ENCODE results near the gene TAS2R46.
"Not testable (repeated sequence)": the region's sequence is repeated elsewhere in the genome, so short reads cannot be mapped to it uniquely, and the experiment has no call there.

TAS2R46 gene

DNA sequence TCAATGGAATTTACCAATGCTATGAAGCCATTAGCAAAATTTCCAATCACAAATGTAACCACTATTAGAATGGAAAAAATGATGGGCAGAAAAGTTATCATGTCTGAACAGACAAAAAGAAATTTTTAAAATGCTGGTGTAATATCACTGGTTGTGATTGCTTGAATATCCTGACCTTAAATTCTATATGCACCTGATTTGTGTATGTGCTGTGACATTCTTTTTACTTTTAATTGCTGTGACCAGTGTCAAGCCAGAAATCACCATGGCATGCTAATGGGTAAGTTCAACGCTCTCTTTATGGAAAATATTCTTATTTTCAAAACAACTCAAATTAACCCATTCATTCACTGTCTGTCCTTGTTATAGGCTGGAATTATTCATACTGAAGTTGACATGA is at the start of gene TAS2R46:
TAS2R46 (minus strand) TSS at position 101 of the 400 bp plus-strand sequence; CDS start at position 101, 0 bp downstream.
- not testable (repeated sequence) for DNase-seq (ENCODE audit: low read depth); H3K4me3 ChIP-seq (ENCODE audit: low read depth, low read length)

- H3K4me3 ChIP-seq (ENCODE audit: low read depth, low read length); DNase-seq (ENCODE audit: low read depth): not testable (repeated sequence)
Observed at GRCh38 chr12:11111213-11111612, 49.1 kb upstream of the TAS2R46 start.

- H3K4me3 ChIP-seq (ENCODE audit: low read depth, low read length): no peak overlapping the region
- no peak for DNase-seq (ENCODE audit: low read depth)
- TF ChIP-seq, protein P1, sequence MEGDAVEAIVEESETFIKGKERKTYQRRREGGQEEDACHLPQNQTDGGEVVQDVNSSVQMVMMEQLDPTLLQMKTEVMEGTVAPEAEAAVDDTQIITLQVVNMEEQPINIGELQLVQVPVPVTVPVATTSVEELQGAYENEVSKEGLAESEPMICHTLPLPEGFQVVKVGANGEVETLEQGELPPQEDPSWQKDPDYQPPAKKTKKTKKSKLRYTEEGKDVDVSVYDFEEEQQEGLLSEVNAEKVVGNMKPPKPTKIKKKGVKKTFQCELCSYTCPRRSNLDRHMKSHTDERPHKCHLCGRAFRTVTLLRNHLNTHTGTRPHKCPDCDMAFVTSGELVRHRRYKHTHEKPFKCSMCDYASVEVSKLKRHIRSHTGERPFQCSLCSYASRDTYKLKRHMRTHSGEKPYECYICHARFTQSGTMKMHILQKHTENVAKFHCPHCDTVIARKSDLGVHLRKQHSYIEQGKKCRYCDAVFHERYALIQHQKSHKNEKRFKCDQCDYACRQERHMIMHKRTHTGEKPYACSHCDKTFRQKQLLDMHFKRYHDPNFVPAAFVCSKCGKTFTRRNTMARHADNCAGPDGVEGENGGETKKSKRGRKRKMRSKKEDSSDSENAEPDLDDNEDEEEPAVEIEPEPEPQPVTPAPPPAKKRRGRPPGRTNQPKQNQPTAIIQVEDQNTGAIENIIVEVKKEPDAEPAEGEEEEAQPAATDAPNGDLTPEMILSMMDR (conservative IDR thresholded peaks at IDR 0.05; ENCODE audit: low read depth, low read length): no peak
Observed at GRCh38 chr12:11108862-11109261, 46.8 kb upstream of the TAS2R46 start.

DNA sequence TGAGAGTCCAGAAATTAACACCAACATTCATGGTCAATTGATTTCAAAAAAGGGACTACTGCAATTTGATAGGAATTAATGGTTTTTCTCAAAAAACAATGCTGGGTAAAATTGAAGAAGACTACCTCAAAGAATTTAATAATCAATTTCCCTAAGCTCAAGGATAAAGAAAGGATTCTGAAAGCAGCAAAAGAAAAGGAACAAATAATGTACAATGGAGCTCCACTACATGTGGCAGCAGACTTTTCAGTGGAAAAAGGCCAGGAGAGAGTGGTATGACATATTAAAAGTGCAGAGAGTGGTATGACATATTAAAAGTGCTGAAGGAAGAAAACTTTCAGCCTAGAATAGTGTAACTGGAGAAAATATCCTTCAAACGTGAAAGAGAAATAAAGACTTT is 45.6 kb upstream of the TAS2R46 start:
- no peak overlapping the region for H3K4me3 ChIP-seq (ENCODE audit: low read depth, low read length)
- no peak for DNase-seq (ENCODE audit: low read depth)
- TF ChIP-seq, protein P1 (conservative IDR thresholded peaks at IDR 0.05; ENCODE audit: low read depth, low read length): no peak

- no peak for DNase-seq (ENCODE audit: low read depth)
Observed at GRCh38 chr12:11106288-11106687, 44.2 kb upstream of the TAS2R46 start.

GRCh38 chr12:11105546-11105945 is 43.5 kb upstream of the TAS2R46 start:
- no peak for DNase-seq (ENCODE audit: low read depth)
- no peak overlapping the region for H3K4me3 ChIP-seq (ENCODE audit: low read depth, low read length)
- TF ChIP-seq, protein P1 (conservative IDR thresholded peaks at IDR 0.05; ENCODE audit: low read depth, low read length): no peak

More at GRCh38 chr12:11106288-11106687, 44.2 kb upstream of the TAS2R46 start:
- TF ChIP-seq, protein P1 (conservative IDR thresholded peaks at IDR 0.05; ENCODE audit: low read depth, low read length): no peak
- H3K4me3 ChIP-seq (ENCODE audit: low read depth, low read length): no peak overlapping the region

DNA sequence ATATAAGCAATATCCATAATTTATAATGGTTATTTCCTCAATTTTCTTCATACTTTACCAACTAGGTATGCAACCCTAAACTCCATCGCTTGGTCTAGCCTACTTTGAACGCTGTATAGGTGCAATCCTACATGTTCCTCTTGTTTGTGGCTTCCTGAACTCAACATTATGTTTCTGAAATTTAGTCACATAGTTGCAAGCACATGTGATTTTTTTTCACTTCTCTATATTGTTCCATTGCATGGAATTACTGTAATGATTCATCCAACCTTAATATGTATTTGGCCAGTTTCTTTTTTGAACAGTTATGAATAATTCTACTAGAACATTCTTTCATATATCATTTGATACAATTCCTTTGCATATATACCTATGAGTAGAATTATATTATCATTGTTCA is 32.8 kb upstream of the TAS2R46 start:
- not testable (repeated sequence) for H3K4me3 ChIP-seq (ENCODE audit: low read depth, low read length); DNase-seq (ENCODE audit: low read depth)

- DNase-seq (ENCODE audit: low read depth): no peak
- TF ChIP-seq, protein P1 (conservative IDR thresholded peaks at IDR 0.05; ENCODE audit: low read depth, low read length): no peak
- H3K4me3 ChIP-seq (ENCODE audit: low read depth, low read length): no peak within 1 kb of the TSS
Observed at GRCh38 chr12:11092128-11092527, 30.0 kb upstream of the TAS2R46 start, which contains the start of gene TAS2R43. TSS of gene TAS2R43 (minus strand) at chr12:11092313. CDS start at chr12:11092229, 84 bp downstream.

DNA sequence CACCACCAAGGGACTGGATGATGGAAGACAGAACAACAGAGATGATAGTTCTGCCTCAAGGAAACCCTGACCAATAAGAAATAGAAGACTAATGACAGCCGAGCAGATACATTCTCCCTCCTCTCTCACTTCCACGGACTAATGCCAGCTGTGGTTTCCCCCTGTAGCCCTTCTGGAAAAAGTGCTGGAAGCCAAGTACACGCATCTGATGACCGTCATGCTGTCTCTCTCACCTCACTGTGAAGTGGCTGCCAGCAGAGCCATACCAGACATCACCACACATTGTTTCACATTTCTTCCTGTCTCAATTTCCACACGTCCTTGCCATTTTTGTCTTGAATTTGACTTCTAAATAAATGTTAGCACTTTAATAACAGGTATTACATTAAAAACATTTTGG is 27.2 kb upstream of the TAS2R46 start:
- TF ChIP-seq, protein P1 (conservative IDR thresholded peaks at IDR 0.05; ENCODE audit: low read depth, low read length): no peak
- H3K4me3 ChIP-seq (ENCODE audit: low read depth, low read length): no peak overlapping the region
- DNase-seq (ENCODE audit: low read depth): no peak
